Measurements from ENCODE around the gene FYB1. TPM values are rescaled to one million over a fixed set of nuclear protein-coding genes. Genes with fewer than 3 reads are reported as not detected.

Gene FYB1
- total RNA-seq, 1 donor from 2014 or later: 45.0 TPM

GRCh38 chr5:39191216-39191615, 28.1 kb downstream of the FYB1 start:
- Histone ChIP-seq H3K27ac (no peak overlapping the region), H3K4me3 (no peak overlapping the region)
- intact Hi-C loops (cut with DNase I): no loop called here

GRCh38 chr5:39190311-39191102, 28.9 kb downstream of the FYB1 start:
- ATAC-seq: peak; percentile 46
- H3K9me3 ChIP-seq: no peaks in the 10 kb centered on the region
- intact Hi-C loops (cut with DNase I): no loop called here
- TF ChIP-seq, protein P1, sequence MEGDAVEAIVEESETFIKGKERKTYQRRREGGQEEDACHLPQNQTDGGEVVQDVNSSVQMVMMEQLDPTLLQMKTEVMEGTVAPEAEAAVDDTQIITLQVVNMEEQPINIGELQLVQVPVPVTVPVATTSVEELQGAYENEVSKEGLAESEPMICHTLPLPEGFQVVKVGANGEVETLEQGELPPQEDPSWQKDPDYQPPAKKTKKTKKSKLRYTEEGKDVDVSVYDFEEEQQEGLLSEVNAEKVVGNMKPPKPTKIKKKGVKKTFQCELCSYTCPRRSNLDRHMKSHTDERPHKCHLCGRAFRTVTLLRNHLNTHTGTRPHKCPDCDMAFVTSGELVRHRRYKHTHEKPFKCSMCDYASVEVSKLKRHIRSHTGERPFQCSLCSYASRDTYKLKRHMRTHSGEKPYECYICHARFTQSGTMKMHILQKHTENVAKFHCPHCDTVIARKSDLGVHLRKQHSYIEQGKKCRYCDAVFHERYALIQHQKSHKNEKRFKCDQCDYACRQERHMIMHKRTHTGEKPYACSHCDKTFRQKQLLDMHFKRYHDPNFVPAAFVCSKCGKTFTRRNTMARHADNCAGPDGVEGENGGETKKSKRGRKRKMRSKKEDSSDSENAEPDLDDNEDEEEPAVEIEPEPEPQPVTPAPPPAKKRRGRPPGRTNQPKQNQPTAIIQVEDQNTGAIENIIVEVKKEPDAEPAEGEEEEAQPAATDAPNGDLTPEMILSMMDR (IDR thresholded peaks at IDR 0.05): no peak
- no peak overlapping the region for H3K4me3 ChIP-seq
- peaks cover 4% of the 10 kb centered on the region for H3K4me1 ChIP-seq
- H3K27ac ChIP-seq: no peak overlapping the region
- DNase-seq: no peak
- H3K27me3 ChIP-seq: no peaks in the 10 kb centered on the region
- H3K36me3 ChIP-seq: no peaks in the 10 kb centered on the region

More at GRCh38 chr5:39191216-39191615, 28.1 kb downstream of the FYB1 start:
- H3K27me3 ChIP-seq: no peaks in the 10 kb centered on the region
- TF ChIP-seq, protein P1 (IDR thresholded peaks at IDR 0.05): no peak
- H3K9me3 ChIP-seq: no peaks in the 10 kb centered on the region
- peaks cover 9% of the 10 kb centered on the region for H3K4me1 ChIP-seq
- no peak for DNase-seq
- H3K36me3 ChIP-seq: no peaks in the 10 kb centered on the region
- ATAC-seq: no peak

- no peaks in the 10 kb centered on the region for H3K36me3 ChIP-seq
- H3K27me3 ChIP-seq: no peaks in the 10 kb centered on the region
- intact Hi-C loops (cut with DNase I): no loop called here
- H3K4me1 ChIP-seq: no peaks in the 10 kb centered on the region
- H3K4me3 ChIP-seq: no peak overlapping the region
- DNase-seq (no peak), ATAC-seq (peak; percentile 61)
- H3K27ac ChIP-seq: no peak overlapping the region
- TF ChIP-seq, protein P1 (IDR thresholded peaks at IDR 0.05): no peak
- H3K9me3 ChIP-seq: no peaks in the 10 kb centered on the region
These were observed 29.9 kb downstream of the FYB1 start for GRCh38 chr5:39189292-39189955.

DNA sequence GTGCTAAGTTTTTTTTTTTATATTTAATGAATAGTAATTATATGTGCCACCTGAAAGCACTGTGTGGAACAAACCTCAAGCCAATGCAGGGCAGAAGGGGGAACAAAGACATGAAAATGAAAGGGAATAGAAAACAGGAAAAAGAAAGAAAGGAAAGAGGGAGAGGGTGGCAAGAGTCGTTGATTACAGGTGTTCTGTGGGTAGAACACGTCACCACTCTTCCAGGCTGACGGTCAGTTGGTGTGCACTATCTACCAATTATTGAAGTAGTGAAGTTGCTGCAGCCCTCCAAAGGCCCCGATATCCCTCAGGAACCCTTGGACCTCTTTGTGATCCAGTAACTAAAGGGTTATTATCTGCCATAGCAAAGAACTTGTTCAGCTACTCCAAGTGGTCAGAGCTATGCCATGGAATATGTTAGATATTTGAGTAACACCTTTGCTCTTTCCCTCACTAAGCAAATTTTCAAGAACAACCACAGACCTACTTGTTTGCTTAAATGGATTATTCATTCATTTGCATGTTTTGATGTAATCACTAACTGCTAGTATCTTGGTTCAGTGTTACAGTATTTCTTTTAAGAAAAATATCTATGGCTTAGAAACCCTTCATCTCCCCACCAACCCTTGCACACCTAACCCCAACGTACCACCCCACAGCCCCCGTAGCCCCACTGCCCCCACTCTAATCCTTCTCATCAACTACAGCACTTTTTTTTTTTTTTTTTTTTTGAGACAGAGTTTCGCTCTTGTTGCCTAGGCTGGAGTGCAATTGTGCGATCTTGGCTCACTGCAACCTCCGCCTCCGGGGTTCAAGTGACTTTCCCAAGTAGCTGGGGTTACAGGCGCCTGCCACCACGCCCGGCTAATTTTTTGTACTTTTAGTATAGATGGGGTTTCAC, 31.3 kb downstream of the FYB1 start:
- no peak overlapping the region for H3K4me3 ChIP-seq
- no peaks in the 10 kb centered on the region for H3K27me3 ChIP-seq
- DNase-seq: no peak
- no peaks in the 10 kb centered on the region for H3K9me3 ChIP-seq
- H3K27ac ChIP-seq: no peak overlapping the region
- H3K4me1 ChIP-seq: no peaks in the 10 kb centered on the region
- TF ChIP-seq, protein P1 (IDR thresholded peaks at IDR 0.05): no peak
- H3K36me3 ChIP-seq: no peaks in the 10 kb centered on the region
- ATAC-seq: no peak
- intact Hi-C loops (cut with DNase I): no loop called here

GRCh38 chr5:39186722-39187539, 32.4 kb downstream of the FYB1 start:
- Histone ChIP-seq H3K4me3 (no peak overlapping the region), H3K9me3 (no peaks in the 10 kb centered on the region), H3K36me3 (no peaks in the 10 kb centered on the region), H3K27me3 (no peaks in the 10 kb centered on the region), H3K27ac (no peak overlapping the region), H3K4me1 (no peaks in the 10 kb centered on the region)
- intact Hi-C loops (cut with DNase I): no loop called here
- TF ChIP-seq, protein P1 (IDR thresholded peaks at IDR 0.05): no peak
- no peak for ATAC-seq
- DNase-seq: no peak
